ENCODE measurements around the gene FZD10. TPM values are rescaled to one million over a fixed set of nuclear protein-coding genes. Genes with fewer than 3 reads are reported as not detected.

The FZD10 gene
- total and polyA plus RNA-seq, 2 of the 8 experiments (the other 6 are each of a cell fraction or from before 2014, with no cell fraction given) = 0.11 to 0.60 TPM

- DNase-seq (ENCODE audit: low read depth in 1 of 2, low spot score in 2 of 2) = no peak
- Histone ChIP-seq H4K8ac (ENCODE audit: extremely low read depth, insufficient read depth, low read length) (no peak overlapping the region), H3K27ac (ENCODE audit: low read depth, low read length) (no peak overlapping the region), H4K91ac (replicated peaks; ENCODE audit: insufficient read length, low read length) (no peak overlapping the region), H2BK15ac (ENCODE audit: low read length) (no peak overlapping the region), H4K20me1 (replicated peaks in 1 of 2; ENCODE audit: control insufficient read depth in 1 of 2, insufficient read depth in 2 of 2, low read length in 2 of 2) (no peaks in the 10 kb centered on the region), H2BK5ac (ENCODE audit: low read depth, low read length) (no peak overlapping the region), H2BK20ac (ENCODE audit: low read length) (no peak overlapping the region), H3K36me3 (ENCODE audit: control insufficient read depth in 2 of 4, insufficient read depth in 4 of 4, low read length in 3 of 4) (no peaks in the 10 kb centered on the region), H3K79me1 (ENCODE audit: low read depth, low read length) (no peaks in the 10 kb centered on the region), H3K9me3 (ENCODE audit: insufficient read depth in 2 of 2, low read depth in 1 of 2, low read length in 1 of 2) (no peaks in the 10 kb centered on the region; a peak in 1 of 4 replicates), H2AK5ac (ENCODE audit: low read depth, low read length) (no peak overlapping the region), H3K4me1 (replicated peaks in 1 of 4; ENCODE audit: control insufficient read depth in 3 of 4, insufficient read depth in 4 of 4, low read length in 3 of 4) (no peaks in the 10 kb centered on the region; a peak in 1 of 7 replicates), H3K14ac (ENCODE audit: insufficient read length) (no peak overlapping the region), H3K23ac (ENCODE audit: insufficient read length) (no peak overlapping the region), H2BK120ac (replicated peaks; ENCODE audit: low read depth, low read length) (no peak overlapping the region), H3K79me2 (ENCODE audit: control insufficient read depth in 1 of 2, insufficient read depth in 2 of 2, low read length in 2 of 2) (no peaks in the 10 kb centered on the region), H3K56ac (replicated peaks; ENCODE audit: insufficient read length, low read depth, low read length) (no peak overlapping the region), H4K5ac (ENCODE audit: insufficient read length, low read depth, low read length) (no peak overlapping the region), H2BK12ac (ENCODE audit: low read depth, low read length) (no peak overlapping the region), H3K9ac (replicated peaks in 1 of 4; ENCODE audit: extremely low read depth in 1 of 4, low read depth in 3 of 4, low read length in 3 of 4) (no peak overlapping the region), H3K18ac (ENCODE audit: extremely low read depth, low read length) (no peak overlapping the region), H3K4me3 (ENCODE audit: extremely low read depth in 1 of 4, insufficient read depth in 2 of 4, low read depth in 3 of 4, low read length in 4 of 4) (no peak overlapping the region), H3K4me2 (ENCODE audit: insufficient read depth in 1 of 2, low read depth in 2 of 2, low read length in 2 of 2) (no peak overlapping the region), H3K4ac (replicated peaks; ENCODE audit: insufficient read length, low read depth, low read length) (no peak overlapping the region), H2AFZ (ENCODE audit: low read length) (no peak overlapping the region), H3K27me3 (replicated peaks in 1 of 4; ENCODE audit: control insufficient read depth in 3 of 4, extremely low read depth in 1 of 4, insufficient read depth in 3 of 4, low read length in 3 of 4) (peaks cover 0 to 10% (median 5%) of the 10 kb centered on the region in 4 experiments; a peak in 4 of 7 replicates), H3K23me2 (ENCODE audit: low read depth, low read length) (no peaks in the 10 kb centered on the region)
- WGBS, 2 experiments (ENCODE audit: extremely low coverage in 1 of 2, insufficient coverage in 1 of 2, insufficient read length in 1 of 2, insufficient replicate concordance in 2 of 2, low coverage in 1 of 2, low lambda C conversion rate in 2 of 2, missing lambda C conversion rate in 1 of 2) = 87% methylated on average over 12 of the region's 13 CpGs; no CpG with 5 or more reads in 1 of the 2 experiments
- FAIRE-seq = no peak
- ChIA-PET POLR2A (ENCODE audit: partially characterized antibody) (no interaction called here), CTCF (ENCODE audit: partially characterized antibody) (interaction anchor here (0.9 to 1.7 kb wide), 9 partner anchors 9 to 209 kb away, joined by 3 to 8 read pairs (median 4); no protein-coding TSS in a partner anchor)
- TF ChIP-seq KDM5A (IDR thresholded peaks at IDR 0.05; ENCODE audit: low read length) = no peak
- TF ChIP-seq, protein P1, sequence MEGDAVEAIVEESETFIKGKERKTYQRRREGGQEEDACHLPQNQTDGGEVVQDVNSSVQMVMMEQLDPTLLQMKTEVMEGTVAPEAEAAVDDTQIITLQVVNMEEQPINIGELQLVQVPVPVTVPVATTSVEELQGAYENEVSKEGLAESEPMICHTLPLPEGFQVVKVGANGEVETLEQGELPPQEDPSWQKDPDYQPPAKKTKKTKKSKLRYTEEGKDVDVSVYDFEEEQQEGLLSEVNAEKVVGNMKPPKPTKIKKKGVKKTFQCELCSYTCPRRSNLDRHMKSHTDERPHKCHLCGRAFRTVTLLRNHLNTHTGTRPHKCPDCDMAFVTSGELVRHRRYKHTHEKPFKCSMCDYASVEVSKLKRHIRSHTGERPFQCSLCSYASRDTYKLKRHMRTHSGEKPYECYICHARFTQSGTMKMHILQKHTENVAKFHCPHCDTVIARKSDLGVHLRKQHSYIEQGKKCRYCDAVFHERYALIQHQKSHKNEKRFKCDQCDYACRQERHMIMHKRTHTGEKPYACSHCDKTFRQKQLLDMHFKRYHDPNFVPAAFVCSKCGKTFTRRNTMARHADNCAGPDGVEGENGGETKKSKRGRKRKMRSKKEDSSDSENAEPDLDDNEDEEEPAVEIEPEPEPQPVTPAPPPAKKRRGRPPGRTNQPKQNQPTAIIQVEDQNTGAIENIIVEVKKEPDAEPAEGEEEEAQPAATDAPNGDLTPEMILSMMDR (IDR thresholded peaks at IDR 0.05; ENCODE audit: control extremely low read depth in 1 of 3, insufficient read depth in 1 of 3, low read depth in 1 of 3, low read length in 3 of 3) = peak; percentile 46 to 63 (median 53)
- peak; percentile 17 to 42; a peak in 3 of 4 replicates for TF ChIP-seq RAD21 (IDR thresholded peaks at IDR 0.05 in 1 of 2, conservative IDR thresholded peaks at IDR 0.05 in 1 of 2; ENCODE audit: low read depth in 2 of 2, low read length in 2 of 2)
Measured at GRCh38 chr12:130126023-130126432, 36.2 kb upstream of the FZD10 start.
